GM21526 (cell line): ENCODE data around the gene DPP6.

Experiments
- ATAC-seq: cut with Tn5 transposase; IDR thresholded peaks from one replicate; pipeline ENCODE4 v1.9.1; 2021; ENCODE audit warnings: moderate library complexity; ENCODE audit not compliant: unreplicated experiment, low FRiP score

Gene DPP6

DNA sequence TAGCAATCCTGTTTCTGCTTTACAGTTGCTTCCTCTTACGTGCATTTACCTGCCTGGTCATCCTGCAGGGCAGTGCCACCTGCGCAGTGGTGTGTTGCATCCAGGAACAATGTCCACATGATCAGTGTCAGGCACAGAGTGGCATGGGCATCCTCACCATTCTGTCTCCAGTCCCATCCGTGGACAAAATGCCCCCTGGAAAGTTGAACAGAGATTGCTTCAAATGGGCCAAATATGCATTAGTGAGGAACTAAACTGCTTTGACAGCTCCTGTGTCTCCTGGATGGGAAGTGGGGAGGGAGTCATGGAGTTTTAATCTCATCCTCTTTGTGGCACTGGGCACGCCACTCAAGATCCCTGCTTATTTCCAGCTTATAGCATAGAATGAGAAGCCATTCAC lies 151.8 kb downstream of the DPP6 start:
- ATAC-seq: no peak

DNA sequence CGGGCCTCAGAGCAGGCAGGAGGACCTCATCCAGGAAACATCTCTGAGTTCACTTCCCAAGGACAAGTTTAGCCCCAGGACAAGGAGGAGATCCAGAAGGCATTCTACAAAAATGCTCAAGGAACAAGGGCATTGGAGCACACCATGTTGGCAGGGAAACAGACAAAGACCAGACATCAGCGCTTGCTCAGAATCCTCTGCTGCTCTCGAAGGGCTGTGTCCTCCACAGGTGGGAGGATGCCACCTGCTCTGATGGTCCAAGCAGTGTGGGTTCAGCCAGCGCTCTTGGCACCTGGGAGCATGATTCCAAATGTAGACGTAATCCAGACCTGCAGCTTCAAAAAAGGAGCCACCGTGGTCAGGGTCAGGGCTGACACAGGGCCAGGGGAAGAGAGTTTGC lies 160.7 kb downstream of the DPP6 start:
- ATAC-seq: no peak

DNA sequence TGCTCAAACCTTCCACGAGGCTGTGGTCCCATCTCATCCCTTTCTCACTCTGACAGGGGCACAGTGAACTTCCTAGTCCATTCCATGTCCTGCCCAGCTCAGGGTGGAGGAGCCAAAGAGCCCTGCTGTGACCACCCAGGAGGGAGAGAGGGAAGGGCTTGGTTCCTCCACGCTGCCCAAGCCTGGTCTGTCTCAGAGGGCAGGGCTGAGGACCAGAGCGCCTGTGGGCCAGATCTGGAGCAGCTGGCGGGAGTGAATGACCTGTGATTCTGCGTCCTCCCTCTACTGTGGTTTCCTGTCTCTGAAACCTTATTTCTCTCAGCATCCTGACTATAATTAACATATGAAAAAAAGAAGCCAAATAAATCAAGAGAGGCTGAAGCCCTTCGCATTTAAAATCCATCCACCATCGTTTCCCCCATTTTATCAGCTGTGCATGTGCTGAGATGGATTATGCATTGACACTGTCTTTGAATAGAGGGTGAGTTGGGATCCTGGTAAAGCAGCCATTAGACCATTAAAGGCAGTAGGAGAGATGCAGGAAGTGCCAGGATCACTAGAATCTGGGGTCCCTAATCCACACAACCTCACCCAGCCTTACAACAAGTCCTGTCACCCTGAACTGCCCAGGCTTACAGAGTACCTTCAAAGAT lies 165.6 kb downstream of the DPP6 start:
- ATAC-seq: no peak

DNA sequence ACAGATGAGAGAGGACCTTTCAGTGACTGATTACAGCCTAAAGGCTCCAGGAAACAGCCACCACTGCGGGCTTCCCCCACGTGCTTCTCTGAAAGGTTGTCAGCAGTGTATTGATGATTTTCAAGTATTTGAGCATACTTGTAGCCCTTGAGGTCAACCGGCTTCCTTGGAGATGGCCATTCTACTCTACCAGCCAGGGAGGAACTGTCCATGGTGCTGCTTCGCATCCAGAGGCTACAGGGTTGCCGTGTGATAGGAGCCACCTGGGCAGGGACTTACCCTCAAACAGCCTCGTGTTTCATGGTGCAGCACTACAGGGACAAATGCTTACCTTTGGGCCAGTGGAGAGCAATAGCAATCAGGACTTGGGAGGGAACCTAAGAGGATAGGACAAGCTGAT lies 179.5 kb downstream of the DPP6 start:
- ATAC-seq: no peak

DNA sequence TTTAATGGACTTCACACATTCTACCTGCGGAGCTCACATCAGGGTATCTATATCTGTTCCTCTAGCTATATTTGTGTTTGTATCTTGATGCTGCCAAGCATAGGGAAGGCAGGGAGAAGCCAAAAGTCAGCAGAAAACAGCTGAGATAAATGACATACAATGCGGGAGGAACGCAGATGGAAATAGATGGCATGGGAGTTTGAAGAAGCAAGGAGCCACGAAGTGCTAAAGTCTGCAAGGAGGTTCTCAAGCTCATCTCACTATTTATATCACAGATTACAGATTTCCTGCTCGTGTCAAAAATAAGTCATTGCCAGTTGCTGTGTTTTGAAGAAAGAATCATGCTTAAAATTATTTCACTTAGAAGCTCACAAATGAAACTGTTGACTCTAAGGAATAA lies 180.5 kb downstream of the DPP6 start:
- no peak for ATAC-seq

DNA sequence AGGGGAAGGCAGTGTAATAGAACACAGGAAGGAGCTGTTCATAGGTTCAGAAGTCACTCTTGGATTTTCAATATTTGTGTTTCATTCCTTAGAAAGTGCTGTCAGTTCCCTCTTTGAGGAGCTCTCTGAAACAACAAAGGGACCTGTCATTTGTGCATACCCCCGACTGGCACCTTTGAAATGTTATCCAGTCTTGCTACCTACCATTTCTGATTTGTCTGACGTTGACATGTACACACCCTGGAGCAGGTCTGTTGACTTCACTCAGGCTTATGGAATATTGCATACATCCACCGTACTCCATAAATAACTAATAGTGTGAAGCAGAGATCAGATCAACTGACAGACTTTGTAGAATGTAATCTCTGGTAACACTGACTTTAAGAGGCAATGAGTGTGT lies 189.8 kb downstream of the DPP6 start:
- no peak for ATAC-seq

DNA sequence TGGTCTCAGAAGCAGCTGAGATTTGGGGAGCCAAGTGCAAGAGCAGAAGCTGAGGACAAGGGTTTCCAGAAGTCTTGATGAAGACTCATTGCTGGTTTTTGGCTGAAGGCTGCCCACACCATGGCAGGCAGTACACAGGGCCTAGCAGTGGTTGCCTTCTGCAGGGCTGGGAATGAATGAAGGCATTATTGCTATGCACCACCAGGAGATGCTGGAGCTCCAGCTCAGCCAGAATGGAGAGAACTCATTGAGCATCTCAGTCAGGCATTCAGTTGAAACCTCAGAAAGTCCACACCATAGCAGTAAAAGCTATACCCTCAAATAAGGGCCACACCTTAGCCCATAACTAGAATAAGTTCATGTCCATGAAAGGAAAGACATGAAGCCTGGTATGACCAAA lies 190.5 kb downstream of the DPP6 start:
- no peak for ATAC-seq

DNA sequence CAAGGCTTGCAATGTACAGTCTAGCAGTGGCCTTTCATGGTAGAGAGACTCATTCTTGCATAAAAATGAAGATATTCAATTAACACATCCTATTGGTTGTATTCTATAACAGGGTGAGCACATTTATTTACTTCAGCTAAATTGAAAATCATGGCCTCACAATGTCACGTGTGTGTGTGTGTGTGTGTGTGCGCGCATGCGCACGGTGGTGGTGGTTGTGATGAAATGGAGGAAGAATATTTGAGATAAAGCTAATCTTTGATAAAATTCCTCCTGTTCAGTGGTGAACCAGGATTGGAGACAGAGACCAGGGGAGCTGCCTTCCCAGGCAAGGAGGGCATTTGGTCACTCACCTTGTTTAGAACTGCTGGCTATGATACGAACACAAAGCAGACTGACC lies 199.8 kb downstream of the DPP6 start:
- ATAC-seq: no peak

DNA sequence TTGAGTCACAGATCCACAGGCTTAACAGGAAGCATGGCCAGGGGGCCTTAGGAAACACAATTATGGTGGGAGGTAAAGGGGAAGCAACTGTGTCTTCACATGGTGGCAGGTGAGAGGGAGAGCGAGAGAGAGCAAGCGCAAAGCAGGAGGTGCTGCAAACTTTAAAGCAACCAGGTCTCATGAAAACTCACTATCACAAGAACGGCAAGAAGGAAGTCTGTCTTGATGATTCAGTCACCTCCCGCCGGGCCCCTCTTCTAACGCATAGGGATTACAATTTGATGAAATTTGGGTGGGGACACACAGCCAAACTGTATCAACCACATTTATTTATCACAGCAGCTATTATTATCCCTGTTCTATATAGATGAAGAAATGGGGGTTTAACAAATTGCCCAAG lies 201.6 kb downstream of the DPP6 start:
- no peak for ATAC-seq

DNA sequence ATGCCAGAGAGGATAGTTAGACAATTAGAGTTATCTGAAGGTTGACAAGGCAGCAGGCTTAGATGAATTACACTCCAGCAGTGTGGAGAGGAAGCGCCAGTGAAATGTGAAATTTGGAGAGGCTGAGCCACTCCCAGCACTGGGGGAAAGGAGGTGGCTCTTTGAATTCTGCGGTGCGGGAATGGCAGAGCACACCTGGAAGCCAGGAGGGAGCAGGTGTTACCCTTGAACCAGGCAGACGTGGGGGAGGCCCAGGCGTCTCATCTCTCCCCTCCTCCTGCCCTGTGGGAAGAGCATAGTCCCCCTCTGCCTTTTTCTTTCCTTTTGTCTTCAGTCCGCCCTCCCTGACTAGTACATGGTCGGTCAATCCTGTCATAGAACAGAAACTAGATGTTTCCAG lies 203.1 kb downstream of the DPP6 start:
- no peak for ATAC-seq

DNA sequence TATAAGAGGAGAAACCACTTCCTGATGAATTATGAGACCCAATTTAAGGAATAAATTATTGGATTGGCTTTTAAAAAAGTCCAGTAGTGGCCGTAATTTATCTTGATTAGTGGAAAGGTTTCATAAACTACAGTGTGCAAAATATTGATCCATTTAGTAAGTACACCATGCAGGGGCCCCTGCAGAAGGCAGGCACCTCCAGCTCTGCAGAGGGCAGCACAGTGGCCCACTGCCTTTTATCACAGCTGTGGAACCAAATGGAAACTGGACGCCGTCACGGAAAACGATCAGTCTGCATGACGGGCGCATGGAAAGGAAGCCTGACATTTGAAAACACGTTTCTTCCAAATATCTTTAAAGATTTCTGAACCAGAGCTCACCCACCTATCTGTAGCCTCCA lies 204.0 kb downstream of the DPP6 start:
- no peak for ATAC-seq

DNA sequence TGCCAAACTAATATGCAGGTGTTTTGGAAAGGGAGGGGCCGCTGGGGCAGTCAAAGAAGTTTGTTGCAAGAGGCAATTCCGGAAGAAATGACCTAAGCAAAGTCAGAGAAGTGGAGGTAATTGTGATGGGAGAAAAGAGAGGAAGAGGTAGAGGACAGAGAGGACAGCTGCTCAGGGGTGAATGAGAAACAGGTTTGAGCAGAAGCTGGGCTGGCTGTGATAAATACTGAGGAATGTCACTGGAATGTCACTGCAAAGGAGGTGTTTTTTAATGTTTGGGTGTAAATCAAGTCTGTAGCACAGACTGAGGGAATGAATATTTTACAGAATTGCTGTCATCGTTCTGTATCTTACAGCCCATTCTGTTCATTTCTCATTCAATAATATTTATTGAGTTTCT lies 207.2 kb downstream of the DPP6 start:
- no peak for ATAC-seq

DNA sequence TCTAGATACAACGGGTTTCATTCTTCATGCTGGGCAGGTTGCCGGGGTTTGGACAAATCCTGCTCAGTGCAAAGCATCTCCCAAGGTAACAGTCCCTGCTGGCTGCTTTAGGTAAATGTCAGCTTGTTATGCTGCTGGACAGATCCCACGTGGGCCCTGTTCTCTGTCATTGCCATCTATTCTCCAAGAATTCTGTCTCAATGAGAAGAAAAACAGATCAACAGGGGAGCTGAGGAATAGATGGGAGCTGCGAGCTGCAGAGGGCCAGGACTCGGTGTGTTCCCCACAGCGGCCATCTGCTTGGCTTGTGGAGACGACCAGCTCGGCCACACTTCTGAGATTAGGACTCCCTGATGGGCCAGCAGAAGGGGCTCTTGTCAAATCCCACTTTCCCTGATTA lies 235.2 kb downstream of the DPP6 start:
- no peak for ATAC-seq

DNA sequence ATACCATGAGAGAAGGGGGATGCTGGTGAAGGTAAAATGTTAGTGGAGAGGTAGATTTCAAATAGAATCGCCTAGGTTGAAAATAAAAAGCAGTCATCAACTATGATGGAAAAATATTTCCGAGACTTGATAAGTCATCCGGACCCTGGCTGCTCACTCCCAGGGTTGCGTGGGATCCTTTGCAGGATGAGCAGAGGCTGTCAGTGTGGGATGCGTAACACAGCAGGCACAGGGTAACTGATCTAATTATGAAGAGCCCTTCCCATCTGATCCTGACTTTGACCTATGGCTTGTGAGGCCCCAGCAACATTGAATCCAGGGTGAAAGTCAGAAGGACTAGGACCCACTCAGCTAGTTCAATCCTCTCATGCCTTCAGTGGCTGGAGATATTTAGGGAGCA lies 236.9 kb downstream of the DPP6 start:
- ATAC-seq: no peak

DNA sequence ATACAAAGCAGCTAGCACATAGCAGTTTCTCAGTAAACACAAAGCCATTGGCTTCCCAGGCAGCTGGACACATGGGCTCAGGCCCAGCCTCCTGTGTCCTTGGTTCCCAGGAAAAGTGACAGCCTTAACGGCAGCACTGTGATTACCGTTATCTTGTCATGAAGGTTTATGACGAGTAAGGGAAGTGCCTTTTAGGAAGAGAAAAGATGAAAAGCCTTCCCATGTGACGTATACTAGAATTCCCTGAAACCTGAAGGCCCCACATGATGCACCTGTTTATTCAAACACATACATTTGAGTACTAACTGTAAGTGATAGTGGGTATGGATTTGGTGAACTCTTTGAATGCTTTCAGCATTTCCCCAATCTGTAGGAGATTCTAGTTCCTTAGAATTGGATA lies 244.2 kb downstream of the DPP6 start:
- ATAC-seq: no peak

DNA sequence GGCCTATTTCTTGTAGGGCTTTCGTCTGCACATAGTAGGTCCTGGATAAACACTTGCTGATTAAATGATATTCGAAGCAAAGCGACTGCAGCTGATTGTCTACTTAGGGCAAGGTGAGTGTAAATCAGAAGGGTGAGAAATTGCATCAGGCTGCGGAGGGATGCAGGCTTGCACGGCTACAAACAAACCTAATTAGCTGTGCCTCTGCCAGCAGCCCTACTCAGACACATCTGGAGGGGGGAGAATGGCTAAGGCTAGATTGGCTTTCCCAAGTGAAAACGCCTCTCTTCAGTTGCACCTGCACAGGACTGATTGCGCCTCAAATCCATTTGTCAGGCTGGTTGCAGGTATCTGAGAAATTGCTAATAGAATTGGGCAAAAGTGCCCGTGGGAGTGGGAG lies 247.5 kb downstream of the DPP6 start:
- no peak for ATAC-seq

DNA sequence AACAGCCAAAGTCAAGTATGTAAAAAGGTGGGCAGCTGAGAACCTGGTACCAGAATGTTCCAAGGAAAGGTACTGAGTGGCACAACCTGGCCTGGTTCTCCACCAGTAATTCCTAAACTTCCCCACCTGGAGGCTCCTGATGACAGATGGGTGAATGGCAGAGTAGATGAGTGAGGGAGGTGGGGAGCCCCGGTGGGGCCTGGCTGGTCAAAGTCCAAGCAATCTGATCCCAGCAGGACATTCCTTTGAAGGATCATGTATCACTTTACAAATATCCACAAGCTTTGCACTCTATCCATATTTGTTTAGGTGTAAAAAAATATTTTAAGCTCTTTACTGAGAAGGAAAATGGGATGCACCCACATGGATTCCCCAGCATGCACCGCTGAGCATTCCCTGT lies 250.2 kb downstream of the DPP6 start:
- no peak for ATAC-seq

DNA sequence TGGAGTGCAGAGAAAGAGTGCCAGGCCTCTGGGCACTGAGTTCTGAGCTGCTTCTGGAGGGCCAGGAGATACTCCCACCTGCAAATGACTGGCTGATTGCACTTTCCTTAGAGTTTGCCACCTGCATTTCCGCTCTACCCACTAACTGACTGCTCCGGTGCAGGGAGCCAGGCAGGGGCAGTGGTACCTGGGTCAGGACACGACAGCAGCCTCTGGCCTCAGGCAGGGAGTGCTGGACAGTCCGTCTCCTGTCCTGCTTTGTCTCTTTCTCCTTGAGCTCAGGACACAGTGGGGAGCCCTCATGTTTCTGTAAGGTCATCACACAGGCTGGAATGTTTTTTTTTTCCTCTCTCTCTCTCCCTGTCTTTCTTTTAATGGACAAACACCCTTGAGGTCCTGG lies 252.0 kb downstream of the DPP6 start:
- ATAC-seq: no peak

DNA sequence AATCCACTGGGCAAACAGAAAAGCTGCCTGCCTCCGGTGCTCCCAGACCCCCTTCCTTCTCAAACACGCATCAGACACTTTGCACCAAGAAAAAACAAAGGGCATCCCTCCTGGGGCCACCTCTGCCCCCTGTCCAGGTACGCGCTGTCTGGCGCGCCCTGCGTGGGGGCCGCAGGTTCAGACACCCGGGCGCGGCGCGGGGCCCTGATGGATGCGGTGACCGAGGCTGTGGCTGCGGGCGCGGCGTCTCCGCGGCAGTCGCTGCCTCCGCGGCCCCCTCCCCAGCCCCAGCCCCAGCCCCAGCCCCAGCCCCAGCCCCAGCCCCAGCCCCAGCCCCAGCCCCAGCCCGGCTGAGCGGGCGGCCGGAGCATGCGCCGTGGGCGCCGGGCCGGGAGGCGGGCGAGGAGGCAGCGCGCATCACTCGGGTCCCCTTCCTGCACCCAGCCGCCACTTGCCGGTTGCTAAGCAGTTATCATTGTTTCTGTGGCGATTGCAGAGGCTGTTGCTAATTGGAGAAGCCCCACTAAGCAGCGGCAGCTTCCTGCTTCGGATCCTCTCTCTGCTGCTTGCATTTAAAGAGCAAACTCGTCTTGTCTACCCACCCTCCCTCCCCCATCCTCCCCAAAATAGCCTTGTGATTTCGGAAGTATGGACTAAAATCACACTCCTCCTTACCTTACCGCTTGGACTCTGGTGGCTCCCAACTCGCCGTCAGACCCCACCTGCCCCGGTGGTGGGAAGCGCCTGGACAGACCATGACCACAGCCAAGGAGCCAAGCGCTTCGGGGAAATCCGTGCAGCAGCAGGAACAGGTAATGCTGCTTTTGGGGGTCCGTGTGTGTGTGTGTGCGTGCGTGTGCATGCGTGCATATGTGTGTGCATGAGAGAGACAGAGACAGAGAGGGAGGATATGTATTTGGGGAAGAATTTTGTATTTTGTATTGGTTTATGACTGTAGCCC lies 252.8 kb downstream of the DPP6 start:
- no peak for ATAC-seq

DNA sequence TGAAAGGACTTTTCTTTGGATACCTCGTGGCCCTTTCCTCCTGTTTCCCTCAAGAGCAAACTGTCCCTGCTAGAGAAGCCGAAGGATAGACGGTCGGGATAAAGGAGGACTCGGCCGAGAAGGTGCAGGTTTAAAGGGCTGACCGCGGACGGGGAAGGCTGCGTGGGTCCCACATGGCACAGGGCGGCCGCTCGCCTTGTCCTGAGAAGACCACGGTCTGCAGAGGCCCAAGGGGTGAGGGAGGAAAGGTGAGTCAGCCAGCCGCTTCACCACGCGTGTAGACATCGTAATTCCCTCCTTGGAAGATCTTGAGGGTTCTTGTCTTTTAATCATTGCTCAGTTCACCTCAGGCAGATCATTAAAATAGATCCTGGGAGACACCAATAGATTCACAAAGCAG lies 253.8 kb downstream of the DPP6 start:
- ATAC-seq: no peak

DNA sequence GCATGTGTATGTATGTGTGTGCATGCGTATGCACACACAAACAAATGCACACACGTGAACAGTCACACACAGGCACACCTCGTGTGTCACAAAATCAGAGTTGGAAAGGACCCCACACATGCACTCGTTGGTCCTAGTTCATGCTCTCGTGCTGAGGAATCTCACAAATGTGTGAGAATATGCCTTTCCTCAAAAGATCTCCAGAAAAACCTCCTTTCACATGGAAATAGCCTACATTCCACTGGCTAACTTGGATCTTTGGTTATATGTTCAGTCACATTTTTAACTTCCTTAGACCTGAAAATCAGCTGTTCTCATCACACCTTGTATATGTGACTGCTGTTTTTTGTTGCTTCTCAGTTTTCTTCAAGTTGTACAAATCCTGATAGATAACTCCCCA lies 256.7 kb downstream of the DPP6 start:
- no peak for ATAC-seq

DNA sequence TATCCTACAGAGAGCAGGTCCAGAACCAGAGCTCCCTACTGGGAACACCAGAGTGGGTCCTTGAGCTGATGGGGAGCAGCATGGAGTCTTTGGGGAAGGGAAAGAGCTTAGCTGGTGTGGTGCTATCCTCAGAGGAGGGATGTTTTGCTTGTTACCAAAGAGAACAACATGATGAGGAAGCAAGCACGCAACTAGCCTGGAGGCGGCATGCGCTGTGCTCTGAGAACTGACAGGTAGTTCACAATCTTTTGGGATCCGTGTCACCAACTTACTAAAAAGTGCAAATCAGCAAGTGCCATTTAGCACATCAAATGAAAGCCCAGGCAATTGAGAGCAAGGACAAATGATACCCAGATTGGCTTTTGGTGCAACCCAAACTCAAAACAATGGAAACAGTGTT lies 257.9 kb downstream of the DPP6 start:
- no peak for ATAC-seq
